NOMO-1 treated with DMSO at 0.1 percent for 48 hours (cell line): ENCODE measurements around the gene LMO2.
"Not testable (repeated sequence)": the region's sequence is repeated elsewhere in the genome, so short reads cannot be mapped to it uniquely, and the experiment has no call there.

Source experiments
- DNase-seq: peaks from one replicate; lab custom pipeline; 2025; ENCODE audit not compliant: unreplicated experiment; lab: John Stamatoyannopoulos, UW

The LMO2 gene

DNA sequence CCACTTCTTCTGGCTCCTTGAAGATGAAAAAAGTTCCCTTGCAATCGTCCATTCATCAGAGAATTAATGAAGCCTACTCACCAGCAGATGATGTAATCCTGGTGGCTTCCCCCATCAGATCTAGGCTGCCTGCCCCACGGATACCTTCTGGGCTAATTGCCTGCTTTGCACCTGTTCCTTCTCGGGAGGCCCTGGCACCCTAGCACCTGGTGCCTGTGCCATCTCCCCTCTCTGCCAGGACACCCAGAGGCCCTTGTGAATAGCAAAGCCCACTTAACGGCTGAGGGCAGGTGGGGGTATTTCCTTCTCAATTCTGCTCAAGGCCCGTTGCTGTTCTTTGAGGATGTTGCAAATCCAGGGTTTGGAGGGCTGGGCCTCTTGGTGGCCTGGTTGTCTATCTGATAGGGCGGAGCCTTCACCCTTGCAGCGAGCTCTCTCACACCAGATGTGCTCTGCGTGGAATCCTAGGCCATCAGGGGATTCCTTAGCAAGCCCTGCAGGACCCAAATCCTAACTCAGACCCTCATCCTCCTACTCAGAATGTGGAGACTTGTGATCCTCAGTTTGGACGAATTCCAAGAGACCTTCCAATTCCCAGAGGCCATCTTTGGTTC, at the start of gene LMO2:
Gene LMO2, minus strand, starts transcription at position 363 of the 614 bp plus-strand sequence. CDS start 22,360 bp downstream, outside the sequence.
- DNase-seq = peak; percentile 88

DNA sequence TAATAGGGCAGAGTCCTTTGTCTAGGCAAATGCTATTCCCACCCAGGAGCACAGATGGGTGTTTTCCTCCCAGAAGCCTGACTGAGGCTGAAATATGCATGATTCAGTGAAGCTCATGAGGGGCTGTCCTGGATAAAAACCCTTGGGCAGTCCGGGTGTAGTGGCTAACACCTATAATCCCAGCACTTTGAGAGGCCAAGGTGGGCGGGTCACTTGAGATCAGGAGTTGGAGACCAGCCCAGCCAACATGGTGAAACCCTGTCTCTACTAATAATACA, 48.6 kb upstream of the LMO2 start:
- no peak for DNase-seq

GRCh38 chr11:33936725-33937604, 45.1 kb upstream of the LMO2 start:
- peak; percentile 31 for DNase-seq

DNA sequence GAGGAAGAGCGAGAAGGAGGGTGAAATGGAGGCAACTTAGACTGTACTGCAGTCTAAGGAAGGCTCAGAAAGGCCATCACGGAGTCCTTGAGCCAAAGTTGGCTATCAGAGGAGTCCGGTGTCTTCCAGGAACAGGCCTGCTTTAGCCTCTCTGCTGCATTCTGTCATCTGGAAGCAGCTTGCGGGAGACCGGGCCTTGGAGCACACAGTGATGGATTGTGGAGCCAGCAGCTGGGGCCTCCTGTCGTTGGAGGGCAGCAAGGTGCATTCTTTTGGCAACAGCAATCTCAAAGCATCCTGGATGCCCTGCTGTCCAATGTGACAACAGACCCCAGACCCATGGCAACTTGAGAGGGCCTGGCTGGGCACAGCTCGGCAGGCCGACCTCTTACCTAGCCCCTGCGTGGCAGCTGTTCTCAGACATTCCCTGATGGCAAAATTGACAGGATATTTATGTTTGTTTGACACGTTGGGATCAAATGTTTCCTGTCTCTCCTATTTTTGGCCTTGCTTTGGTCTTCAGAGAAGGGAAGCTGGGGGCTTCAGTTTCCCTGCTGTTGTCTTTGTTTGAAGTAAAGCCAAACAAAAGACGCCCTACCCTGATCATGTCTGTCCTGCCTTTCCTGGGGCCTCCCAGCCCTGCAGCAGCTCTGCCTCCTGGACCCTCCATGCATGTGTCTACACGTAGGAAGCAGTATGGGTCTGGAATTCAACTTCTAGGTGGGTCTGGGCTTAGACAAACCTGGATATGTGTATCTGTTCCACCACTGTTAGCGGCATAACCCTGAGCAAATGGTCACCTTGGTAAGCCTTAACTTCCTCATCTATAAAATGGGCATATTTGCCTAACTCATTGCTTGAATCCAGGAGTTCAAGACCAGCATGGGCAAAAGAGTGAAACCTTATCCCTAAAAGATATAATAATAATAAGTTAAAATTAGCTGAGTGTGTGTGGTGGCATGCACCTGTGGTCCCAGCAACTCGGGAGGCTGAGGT, 43.9 kb upstream of the LMO2 start:
- no peak for DNase-seq

GRCh38 chr11:33935005-33935404, 43.1 kb upstream of the LMO2 start:
- no peak for DNase-seq

DNA sequence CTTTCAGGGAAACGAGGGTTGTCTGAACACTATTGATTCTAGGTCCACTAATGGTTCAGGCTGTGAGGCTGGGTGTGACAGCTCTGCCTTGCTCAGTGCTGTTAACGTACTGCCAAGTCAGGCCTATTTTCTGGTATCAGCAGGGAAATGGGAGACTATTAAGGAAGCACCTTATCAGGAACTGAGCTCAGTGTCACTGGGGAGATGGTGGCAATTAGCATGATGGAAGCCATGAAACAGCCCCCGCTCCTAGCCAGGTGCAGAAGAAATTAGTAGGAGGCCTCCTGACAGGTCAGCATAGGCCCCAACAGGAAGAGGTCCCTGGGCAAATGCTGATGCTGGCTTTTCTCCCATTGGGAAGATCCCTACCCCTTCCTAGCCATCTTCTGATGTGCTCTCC, 42.6 kb upstream of the LMO2 start:
- DNase-seq = no peak

DNA sequence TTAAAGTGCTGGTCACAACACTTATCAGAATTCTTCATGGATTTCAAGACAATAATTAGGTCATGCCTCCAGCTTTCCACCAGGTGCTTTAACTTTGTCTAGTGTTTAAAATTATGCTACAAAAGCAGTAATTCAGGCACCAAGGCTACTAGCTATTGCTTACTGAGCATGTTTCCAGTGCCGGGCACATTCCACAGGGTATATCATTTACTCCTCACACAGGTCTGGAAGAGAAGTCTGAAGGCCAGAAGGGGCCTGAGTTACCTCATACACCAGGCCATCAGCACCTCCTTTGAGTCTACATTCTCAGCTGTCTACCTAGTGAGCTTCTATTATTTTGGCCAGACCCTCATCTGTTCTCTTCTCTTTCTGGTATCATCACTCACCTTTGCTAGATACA, 41.7 kb upstream of the LMO2 start:
- DNase-seq = no peak

- DNase-seq = no peak
These were observed 40.8 kb upstream of the LMO2 start for GRCh38 chr11:33932721-33933120.

- not testable (repeated sequence) for DNase-seq
These were observed 40.0 kb upstream of the LMO2 start for GRCh38 chr11:33931739-33932366.

DNA sequence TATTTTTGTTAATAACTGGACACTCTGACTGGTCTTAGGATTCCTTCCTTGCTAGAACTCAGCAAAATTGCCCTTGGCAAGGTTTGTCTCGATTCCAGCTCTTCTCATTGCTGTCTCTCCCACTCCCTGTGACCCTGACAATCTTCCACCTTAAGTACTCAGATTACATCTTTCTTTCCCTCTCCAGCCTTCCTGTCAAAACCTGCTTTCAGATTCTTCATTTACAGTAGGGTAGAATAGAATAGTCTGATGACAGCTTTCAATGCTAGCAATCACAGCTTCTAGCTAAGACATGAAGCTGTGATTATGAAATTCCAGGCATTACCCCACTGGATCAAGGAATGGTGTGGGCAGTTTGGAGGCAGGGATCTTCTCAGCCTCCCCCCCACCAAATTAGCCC, 39.2 kb upstream of the LMO2 start:
- DNase-seq = no peak

- peak; percentile 99 for DNase-seq
These were observed 38.6 kb upstream of the LMO2 start for GRCh38 chr11:33930317-33931021.

DNA sequence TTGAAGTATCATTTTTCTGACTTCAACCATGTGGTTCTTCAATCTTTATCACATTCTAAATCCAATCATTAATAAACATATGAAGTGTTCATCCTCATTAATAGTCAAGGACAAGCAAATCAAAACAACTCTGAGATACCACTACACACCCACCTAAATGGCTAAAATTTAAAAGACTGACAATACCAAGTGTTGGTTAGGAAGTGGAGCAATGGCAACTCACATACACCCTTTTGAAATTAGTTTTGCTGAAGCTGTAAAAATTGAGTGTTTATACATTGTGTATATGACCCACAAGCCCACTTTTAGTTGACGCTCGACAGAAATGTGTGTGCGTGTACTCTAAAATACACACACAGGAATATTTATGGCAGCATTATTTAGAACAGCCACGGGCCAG, 36.7 kb upstream of the LMO2 start:
- no peak for DNase-seq

- DNase-seq = no peak
These were observed 35.0 kb upstream of the LMO2 start for GRCh38 chr11:33926671-33927552.

DNA sequence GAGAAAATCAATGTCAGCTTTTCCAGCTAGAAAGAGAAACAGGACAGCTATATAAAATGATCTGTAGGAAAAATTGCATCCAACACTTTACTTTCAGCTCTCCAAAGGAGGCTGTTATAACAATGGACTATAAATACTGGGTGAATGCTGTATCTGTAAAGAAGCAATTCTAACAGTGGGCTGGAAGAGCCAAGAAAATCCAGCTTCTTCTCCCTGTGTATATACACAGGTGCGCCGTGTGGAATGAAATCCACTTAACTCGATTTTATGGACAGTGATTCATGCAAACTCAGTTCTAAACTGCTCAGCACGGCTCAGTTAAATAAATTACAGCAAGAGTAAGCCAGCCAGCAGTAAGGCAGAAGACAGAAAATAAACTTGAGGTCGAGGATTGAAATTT, 32.5 kb upstream of the LMO2 start:
- DNase-seq = no peak

DNA sequence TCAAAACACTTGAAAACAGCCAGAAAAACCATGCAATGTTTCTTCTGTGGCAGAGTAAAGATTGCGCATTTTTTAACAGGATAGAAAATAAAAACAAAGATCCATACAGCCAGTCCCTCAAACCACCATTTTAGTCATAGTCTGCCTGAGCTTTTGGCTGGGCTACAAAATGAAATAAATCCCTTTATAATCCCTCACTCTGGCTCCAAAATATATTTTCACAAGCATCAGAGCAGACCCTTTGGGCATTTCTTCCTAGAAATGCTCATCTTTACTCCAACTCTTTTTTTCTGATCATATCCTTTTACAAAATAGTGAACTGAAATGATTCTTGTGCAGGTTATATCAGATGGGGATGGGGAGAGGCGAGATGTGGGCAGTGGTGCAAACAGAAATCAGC, 31.8 kb upstream of the LMO2 start:
- no peak for DNase-seq

DNA sequence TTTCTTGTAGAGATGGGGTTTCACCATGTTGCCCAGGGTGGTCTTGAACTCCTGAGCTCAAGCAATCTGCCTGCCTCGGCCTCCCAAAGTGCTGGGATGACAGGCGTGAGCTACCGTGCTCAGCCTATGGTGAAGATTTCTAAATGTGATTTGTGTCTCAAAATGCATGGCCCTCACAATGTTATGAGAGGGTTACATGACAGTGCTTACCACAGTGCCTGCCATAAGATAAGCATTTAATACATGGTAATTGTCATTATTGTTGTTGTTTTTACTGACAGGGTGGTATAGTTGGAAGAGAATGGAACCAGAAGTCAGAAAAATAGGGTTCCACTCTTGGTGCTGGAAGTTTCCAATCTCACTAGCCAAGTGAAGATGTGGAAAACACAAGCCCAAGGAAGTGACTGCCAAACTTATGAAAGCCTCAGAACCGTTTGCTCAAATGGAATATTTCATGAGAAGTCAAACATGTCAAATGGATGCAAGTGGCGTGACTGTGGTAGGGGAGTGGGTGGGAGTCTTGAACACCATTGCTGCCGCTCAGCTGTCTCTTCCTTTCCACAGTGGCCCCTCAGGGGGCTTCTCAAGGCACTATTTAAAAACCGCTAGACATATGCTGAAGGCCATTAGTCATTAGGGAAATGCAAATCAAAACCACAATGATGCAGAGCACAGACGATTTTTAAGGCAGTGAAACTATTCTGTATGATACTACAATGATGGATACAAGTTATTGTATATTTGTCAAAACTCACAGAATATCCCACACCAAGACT, 29.1 kb upstream of the LMO2 start:
- peak; percentile 87 for DNase-seq

DNA sequence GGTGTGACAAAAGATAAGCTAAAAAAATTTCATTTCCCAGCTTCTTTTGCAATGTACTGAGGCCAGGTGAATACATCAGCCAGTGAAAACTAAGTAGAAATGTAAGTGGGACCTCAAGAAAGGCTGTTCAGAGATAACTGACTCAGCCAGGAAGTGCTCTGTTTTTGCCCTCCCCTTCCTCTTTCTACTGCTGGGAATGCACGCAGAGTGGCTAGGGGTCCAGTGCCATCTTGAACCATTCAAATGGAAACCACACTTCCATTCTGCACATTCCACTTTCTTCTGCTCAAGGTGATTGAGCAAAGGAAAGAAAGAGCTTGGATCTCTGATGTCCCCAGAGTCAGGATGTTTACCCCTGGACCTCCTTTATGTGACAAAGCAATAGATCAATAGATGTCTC, 27.8 kb upstream of the LMO2 start:
- peak; percentile 16 for DNase-seq

DNA sequence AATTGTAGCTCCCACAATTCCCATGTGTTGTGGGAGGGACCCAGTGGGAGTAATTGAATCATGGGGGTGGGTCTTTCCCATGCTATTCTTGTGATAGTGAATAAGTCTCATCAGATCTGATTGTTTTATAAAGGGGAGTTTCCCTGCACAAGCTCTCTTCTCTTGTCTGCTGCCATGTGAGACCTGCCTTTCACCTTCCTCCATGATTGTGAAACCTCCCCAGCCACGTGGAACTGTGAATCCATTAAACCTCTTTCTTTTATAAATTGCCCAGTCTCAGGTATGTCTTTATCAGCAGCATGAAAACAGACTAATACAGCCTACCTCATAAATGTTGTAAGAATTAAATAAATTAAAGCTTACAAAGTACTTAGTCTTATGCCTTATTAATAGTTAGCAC, 25.5 kb upstream of the LMO2 start:
- DNase-seq = not testable (repeated sequence)

DNA sequence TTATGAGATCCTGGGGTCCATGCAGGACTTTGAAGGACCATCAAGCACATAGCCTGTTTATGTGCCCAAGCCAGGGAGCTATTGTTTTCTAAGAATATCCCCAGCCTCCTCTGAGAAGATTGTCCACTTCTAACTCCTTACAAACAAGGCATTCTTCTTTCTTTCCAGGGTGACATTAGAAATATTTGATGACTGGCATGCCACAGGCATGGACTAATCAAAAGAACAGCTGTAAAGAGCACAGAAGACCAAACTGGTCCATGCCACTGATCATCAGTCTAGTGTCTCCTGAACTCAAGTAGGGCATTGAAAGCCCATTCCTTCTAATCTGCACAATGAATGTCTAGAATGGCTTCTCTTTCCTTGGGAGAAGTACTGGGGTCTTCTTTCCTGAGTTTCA, 24.9 kb upstream of the LMO2 start:
- no peak for DNase-seq
